HG03457 (cell line): ENCODE data around the gene RWDD1.

ENCODE experiments used
- ATAC-seq: cut with Tn5 transposase; IDR thresholded peaks from one replicate; pipeline ENCODE4 v1.9.1; 2021; ENCODE audit warnings: moderate number of reproducible peaks; ENCODE audit not compliant: unreplicated experiment

RWDD1 gene, protein sequence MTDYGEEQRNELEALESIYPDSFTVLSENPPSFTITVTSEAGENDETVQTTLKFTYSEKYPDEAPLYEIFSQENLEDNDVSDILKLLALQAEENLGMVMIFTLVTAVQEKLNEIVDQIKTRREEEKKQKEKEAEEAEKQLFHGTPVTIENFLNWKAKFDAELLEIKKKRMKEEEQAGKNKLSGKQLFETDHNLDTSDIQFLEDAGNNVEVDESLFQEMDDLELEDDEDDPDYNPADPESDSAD

DNA sequence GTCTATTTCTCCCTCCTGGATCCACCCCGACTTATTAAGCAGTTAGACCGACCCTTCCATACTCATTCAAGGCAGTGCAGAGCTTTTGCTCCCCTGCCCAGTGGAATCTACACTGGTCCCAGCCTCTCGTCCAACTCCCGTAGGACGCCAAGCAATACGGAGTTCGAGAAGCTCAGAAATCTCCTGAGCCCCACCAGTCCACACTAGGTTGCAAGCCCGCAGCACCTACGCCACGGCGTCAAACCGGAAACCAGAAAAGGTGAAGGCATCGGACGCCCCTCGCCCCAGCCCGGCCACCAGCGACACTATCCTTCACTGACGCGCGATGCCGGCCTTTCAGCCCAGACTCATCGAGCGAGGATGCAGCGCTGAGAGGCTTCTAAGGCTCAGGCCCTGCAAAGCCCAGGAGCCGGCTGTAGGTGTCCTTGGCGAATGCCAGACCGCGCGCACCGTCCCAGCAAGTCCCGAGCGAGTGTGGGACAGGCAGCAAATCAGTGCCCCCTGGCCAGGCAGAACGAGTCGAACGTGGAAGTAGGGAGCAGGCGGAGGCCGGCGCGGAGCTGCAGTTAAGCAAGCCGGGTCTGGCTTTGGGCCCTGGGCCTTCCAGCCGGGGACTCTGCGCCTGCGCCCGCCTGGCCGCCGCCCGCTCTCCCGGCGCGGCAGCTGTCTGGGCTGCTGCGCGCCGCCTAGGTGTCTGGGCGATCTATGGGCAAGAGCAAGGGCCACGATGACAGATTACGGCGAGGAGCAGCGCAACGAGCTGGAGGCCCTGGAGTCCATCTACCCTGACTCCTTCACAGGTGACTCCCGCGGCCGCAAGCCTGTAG lies at the start of gene RWDD1:
Gene RWDD1 (plus strand): TSS at position 649 of the 827 bp plus-strand sequence. CDS start 79 bp downstream, at position 728.
- peak; percentile 97 for ATAC-seq

DNA sequence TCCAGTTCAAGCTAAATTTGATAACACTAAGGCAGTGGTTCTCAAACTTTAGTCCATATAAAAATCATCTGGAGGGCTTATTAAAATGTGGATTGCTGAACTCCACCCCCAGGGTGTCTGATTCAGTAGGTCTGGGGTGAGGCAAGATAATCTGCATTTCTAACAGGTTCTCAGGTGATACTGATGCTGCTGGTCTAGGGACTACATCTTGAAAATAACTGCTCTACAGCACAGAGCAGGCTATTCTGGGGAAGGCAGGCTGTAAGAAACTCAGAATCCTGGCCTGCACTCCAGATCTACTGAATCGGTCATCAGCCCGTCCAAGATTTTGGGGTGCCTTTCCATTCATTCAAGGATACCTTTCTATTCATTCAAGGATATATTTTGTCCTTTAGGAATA lies 48.4 kb upstream of the RWDD1 start:
- no peak for ATAC-seq

DNA sequence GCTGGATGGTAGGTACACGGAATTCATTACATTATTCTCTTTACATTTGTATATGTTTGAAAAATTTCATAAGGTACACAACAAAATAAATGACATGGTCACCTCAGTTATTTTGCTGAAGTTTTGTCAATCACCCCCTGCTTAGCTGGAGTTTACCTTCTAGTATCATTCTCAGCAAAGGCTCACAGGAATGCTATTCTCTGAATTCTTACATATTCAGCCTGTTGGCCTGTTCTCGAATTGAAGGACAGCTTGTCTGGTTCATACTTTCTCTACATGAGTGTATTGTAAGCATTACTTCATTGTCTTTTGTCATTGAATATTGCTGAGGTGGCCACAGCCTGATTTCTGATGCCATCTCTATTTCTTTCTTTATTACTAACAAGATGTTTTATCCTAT lies 47.1 kb upstream of the RWDD1 start:
- ATAC-seq, result no peak

DNA sequence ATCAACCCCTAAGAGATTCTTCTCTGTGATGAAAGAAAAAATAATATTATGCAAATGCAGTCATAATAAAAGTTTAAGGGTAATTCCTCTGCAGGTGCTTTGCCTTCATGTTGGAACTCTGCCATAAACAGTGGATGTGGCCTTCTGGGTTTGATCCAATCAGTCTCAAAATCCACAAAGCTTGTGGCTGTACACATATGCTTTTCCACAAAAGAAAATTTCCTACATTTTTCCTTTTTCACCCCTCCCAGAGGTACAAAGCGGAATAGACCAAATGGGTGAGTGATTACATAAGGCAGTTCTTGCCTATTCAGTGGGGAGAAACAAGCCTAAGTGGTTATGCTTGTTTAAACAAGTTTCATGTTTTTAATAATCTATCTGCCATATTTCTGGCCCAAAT lies 43.2 kb upstream of the RWDD1 start:
- ATAC-seq, result no peak

DNA sequence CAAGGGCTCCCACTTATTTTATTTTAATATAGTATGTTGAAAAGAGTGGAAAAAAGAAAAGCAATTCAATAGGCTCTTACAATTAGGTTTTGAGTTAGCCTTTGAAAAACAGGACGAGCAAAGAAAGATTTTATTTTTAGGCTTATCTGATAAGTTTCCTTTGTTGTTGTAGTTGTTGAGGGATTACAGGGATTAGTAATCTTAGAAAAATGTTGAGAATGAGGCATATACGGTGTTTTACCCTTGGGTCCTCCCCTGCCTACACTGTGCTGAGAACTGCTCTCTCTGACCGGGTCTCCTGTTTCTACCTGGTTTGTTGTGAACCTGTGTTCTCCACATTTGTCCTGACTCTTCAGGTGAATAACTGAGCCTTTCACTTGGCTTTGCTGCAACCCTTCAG lies 42.5 kb upstream of the RWDD1 start:
- no peak for ATAC-seq

DNA sequence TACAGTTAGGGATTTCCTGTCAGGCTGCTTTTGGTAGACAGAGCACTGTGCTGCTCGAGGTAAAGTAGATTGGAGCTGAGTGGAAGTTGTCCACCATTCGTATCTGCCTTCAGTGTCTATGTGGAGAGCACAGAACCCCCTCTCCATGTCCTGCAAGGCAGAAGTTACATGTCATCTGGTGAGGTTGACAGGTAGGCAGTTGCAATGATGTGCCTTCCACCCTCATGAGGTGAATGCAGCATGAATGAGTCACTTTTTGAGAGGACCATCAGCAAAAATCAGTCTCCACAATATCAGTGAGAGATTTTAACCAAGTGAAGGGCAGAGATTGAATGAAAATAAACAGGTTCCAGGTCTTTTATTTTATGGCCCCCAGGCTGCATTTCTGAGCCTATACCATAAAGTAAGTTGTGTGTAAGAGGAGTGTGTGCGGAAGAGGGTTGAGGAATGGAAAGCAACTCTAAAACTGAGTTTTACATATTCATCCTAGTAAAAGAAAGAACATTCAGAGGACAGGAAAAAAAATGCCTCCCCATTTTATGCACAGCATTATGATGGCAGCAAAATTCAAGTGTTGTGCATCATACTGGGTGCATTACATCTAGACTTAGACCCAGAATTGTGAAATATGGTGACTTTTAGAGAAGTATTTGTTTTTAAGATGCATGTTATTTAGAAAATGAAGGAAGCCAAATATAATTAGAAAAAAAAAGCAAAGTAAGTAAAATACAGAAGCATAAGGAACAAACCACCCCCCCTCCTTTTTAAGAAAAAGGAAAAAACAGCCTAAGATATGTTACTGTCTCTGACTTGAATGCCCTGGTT lies 41.6 kb upstream of the RWDD1 start:
- ATAC-seq, result no peak

DNA sequence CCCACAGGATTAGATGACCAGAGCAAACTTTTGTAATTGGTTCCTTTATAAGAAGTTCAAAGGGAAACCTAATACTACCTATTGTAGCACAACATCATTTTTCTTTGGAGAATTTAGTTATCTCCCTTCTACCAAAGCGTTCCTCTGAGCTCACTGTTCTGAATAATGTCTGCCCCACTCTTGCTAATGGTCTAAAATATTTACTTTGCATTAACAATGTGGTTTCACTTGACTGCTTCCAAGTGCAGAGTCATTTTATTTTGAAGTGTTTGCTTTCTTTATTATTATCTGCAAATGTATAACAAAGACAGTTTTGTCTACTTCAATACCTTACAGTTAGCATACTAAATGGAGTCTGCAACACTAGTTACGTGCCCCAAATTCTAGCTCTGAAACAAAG lies 40.9 kb upstream of the RWDD1 start:
- ATAC-seq, result no peak

DNA sequence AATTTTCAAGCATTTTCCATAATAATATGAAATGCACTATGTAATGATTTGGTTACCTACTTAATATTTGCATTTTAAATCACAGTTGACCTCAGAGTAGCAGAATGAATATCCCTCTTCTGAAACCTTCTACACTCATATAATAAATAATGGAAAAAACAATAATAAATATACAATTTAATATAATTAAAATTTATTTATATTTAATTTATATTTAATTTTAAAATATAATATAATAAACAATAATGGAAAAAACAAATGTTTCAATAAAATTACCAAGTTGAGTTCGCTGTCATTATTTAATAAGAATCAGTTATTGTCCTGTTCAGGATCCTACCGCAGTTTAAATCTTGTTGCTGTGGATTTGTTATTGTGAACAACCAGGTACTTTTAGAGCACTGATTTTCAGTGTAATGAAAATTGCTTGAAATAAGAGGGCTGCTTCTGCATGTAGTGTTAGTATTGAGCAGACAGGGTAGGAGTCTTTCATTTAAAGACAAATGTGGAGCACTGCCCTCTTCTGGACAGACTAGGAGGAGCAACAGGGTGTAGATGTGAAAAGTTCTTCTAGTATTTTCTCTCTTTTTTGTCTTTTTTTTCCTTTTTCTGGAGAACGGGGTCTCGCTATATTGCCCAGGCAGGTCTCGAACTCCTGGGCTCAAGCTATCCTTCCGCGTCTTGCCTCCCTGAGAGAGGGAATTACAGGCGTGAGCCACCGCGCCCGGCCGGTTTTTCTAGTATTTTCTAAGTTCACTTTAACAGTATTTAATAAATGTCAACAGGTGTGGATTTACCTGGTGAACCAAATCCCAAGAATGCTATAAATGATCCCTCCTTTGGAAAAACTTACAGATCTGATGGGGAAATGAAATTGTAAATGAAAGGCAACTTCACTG lies 39.4 kb upstream of the RWDD1 start:
- ATAC-seq, result no peak

DNA sequence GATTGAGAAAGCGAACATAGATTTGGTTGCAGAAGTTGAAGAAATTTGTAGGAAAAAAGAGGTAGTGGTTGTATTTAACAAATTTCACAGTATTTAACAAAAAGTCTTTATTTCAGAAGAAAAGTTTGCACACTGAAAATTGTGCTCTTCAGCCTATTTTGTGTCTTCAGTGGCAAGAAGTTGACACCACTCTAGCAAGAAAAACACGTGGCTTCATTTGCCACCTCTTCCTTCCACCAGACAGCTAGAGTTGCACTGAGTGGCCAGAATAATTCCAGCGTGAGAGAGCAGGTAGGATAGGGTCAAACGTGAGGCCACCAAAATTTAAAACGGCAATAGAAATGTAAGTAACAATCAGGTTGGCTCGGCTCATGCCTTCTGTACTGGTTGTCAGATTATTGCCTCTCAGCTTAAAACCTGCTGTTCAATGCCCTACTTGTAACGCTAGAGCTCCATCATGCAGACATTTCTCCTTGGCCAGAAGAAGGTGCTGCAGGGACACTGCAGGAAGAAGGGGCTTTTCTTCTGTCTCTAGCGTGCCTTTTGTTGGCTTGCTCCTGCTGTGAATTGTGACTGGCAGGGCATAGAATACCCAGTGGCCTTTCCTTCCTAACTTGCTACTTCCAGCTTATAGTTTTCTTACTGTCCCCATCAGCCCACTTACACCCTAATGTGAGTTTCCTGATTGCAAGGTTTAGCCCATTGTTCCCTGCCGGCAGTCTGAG lies 37.9 kb upstream of the RWDD1 start:
- no peak for ATAC-seq

DNA sequence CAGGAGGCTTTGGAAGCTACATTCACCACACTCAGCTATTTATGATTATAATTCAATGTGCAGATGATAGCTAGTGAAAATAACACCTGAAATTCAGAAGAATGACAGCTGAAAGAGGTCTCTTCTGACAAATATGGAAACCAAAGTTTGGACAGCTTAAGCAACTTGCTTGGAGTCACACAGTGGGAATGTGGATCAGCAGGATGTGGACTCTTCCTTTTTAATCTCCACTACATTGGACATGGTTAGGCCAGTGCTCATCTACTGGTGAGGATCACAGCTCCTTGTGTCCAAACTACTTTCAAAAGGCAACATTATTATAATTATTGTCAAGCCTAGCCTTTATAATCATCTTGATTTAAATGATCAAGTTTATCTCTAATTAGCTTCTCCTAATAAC lies 36.2 kb upstream of the RWDD1 start:
- ATAC-seq, result no peak

DNA sequence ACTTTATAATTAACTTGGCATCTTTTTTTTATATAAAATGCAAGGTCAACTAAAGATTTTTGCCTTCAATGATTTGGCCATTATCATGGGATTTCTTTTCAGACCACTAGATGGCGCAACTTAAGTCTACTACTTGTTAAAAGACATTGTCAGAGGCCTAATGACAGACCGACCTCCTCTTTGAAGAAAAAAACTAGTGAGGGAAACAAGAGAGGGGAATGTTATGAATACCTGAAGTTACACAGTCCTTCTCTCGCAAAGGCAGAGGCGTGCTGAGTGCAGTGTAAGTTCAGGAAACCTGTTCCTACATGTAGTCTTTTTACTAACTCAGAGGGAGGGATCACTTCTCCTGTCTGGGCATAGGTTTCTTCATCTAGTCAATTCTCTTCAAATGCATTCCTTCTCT lies 35.1 kb upstream of the RWDD1 start:
- ATAC-seq, result no peak

DNA sequence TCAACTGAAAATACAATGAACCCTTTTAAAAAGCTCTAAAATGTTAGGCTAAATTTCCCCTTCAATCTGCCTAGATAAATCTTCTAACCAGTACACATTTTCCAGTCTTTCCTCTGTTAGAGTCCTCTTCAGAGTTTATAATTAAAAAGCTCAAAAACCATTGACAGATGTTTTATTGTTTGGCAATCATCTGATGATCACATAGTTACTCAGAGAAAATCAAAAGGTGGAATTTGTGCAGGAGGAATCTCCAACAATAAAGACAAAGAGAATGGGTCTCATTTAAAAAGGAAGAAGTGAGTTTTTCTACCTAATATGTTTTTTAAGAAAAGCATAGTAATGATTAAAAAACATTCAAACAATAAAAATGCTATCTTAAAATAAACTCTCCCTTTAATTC lies 28.9 kb upstream of the RWDD1 start:
- no peak for ATAC-seq

DNA sequence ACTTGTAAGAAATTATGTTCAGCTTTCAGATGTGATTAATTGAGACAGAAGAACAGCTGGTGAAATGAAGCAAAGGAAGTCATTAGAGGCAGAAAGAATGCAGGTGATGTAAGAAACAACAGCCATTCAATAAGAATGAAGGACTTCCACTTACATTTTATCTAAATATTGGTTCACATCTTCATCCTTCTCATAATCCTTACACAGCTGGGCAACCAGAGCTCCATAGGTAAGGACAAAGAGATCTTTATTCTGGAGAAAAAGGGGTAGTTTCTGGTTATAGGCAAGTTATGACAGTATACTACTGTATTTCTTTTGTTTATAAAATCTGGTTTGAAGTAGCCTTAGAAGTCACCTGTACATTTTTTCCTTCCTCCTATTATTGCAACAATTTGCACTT lies 28.2 kb upstream of the RWDD1 start:
- ATAC-seq, result no peak

DNA sequence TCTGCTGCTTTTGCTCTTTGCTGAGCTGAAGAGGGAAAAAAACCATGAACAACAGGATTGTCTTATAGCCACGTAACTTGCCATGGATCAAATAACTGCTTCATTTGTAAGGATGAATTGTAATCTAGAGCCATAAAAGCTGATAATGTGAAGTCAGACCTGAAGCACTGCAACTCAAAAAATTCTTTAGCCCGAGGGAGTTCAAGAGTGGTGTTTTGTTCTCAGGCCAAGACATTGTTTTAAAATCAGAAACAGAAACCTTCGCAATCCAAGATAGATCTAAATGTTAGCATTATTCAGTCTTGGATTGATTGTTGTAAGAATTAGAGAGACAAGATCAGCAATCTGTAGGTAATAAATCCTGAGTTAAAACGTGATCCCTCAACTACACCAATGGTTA lies 25.7 kb upstream of the RWDD1 start, which contains the start of gene TRAPPC3L:
Gene TRAPPC3L (minus strand): TSS at position 34 of the 400 bp plus-strand sequence. CDS start 170 bp downstream, outside the sequence.
- ATAC-seq, result no peak

DNA sequence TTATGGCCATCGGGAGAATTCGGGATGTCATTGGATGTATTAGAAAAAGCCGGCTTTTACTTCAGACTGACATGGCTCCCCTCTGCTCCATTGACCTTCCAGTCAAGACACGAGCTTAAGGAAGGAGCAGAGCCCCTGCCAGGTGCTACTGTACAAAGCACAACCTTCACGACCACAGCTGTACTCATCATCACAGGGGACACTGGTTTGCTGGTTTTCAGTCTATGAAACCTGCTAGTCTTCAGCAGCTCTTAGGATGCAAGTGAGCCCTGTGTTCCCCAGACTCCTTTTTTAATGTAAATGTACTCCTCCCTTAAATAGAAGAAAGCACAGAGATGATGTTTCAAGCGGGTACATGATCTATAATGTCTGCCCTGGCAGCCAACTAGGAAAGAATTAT lies 23.9 kb upstream of the RWDD1 start:
- no peak for ATAC-seq

DNA sequence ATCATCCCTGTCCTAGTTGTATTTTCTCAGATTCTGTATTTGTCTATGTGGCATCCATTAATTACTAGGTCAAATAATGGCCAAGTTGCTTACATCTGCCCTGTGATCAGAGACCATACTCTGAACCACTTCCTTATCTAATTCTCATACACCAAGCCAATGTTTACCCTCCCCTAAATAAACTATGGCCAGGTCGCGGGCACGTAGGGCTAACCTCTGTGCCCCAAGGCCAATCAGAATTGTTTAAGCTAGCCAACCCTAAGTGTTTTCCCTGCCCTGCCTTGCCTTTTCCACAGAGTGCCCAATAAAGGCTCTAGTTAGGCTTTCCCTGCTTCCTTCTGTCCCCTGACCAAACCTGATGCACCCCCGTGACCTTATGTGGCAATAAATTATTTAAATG lies 20.5 kb upstream of the RWDD1 start:
- no peak for ATAC-seq

DNA sequence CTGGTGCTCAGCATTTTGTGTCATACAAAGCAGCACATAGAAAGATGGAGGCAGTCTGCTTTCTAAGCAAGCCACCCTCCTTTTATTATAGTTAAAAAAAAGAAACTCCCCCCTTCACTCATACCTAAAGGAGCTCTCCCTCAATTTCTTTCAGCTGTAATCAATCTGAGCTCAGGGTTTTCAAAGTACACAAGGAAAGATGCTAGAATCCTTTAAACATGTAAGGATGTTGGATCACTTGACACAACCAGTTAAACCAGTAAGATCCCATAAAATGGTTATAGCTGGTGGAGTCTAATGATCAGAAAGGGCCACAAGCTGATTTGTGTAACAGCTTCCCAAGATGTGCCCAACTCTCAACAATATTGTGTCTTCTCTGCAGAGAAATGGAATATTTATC lies 17.9 kb upstream of the RWDD1 start, which contains the start of gene CALHM4:
Gene CALHM4 (plus strand): TSS at position 301 of the 400 bp plus-strand sequence. CDS start 43 bp downstream, at position 344.
- no peak for ATAC-seq

DNA sequence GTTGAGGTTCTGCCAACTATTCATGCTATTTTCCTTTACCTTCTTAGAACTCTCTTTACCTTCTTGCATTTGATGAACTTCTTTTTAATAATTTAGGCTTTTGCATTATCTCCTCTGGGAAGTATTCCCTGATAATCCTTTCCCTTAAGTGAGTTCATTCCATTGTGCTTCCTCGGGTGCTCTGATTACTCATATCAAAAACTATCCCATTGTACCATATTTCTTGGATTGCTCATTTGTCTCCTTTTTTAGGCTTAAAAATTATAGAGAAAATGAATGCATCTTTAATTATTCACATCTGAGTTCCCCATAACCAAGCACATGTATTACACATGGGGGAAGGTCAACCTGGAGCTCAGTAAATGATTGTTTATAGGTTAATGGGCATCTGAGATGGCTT lies 15.2 kb upstream of the RWDD1 start:
- ATAC-seq, result no peak

DNA sequence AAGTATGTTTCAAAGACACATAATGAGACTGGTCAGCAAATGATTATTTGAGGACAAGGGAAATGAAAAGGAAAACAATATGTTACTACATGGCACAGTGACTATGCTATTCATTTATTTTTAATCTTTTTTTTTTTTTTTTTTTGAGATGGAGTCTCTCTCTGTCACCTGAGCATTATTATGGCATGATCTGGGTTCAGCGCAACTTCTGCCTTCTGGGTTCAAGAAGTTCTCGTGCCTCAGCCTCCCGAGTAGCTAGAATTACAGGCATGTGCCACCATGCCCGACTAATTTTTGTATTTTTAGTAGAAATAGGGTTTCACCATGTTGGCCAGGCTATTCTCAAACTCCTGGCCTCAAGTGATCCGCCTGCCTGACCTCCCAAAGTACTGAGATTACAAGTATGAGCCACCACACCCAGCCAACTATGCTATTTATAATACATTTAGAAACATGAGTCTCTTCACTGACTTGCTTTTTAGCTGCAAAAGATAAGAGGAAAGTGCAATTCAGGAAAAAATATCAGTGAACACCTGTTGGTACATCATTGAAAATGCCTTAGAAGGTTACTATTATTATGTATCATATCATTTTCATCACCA lies 14.4 kb upstream of the RWDD1 start:
- ATAC-seq, result no peak
